GM10266 (cell line): ENCODE results near the gene CHD6.

Experiments used
- DNase-seq: peaks from one replicate; pipeline ENCODE4 v3.0.0; 2012; ENCODE audit errors: extremely low spot score
- TF ChIP-seq, protein P1 (sequence below): IDR thresholded peaks from 2 replicates; pipeline ENCODE4 v1.5.1; 2012; ENCODE audit warnings: mild to moderate bottlenecking, low read depth; ENCODE audit not compliant: control insufficient read depth, insufficient read depth; ENCODE audit errors: missing control alignments

Gene CHD6

GRCh38 chr20:41572010-41572572 is 46.1 kb downstream of the CHD6 start:
- TF ChIP-seq, protein P1, sequence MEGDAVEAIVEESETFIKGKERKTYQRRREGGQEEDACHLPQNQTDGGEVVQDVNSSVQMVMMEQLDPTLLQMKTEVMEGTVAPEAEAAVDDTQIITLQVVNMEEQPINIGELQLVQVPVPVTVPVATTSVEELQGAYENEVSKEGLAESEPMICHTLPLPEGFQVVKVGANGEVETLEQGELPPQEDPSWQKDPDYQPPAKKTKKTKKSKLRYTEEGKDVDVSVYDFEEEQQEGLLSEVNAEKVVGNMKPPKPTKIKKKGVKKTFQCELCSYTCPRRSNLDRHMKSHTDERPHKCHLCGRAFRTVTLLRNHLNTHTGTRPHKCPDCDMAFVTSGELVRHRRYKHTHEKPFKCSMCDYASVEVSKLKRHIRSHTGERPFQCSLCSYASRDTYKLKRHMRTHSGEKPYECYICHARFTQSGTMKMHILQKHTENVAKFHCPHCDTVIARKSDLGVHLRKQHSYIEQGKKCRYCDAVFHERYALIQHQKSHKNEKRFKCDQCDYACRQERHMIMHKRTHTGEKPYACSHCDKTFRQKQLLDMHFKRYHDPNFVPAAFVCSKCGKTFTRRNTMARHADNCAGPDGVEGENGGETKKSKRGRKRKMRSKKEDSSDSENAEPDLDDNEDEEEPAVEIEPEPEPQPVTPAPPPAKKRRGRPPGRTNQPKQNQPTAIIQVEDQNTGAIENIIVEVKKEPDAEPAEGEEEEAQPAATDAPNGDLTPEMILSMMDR, result no peak
- no peak for DNase-seq

GRCh38 chr20:41571006-41571405 is 47.2 kb downstream of the CHD6 start:
- no peak for DNase-seq
- TF ChIP-seq, protein P1, result no peak

DNA sequence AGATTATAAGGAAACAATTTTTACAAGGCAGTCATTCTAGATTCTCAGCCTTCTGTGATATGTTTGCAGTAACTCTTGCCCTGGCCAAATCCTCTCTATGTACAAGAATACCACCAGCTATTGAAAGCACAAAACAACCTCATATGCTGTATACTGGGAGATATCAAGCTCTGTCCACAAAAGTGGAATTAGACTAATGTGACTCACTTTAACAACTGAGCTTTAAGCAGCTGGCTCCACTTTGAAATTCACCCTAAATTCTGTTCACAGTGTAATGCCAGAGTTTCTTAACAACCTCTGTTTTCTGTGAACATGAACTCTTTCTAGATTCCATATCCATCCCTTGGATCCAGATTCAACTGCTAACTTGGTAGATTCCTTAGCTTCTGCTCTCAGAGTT is 47.6 kb downstream of the CHD6 start:
- DNase-seq, result no peak
- TF ChIP-seq, protein P1, result no peak

GRCh38 chr20:41567615-41568014 is 50.6 kb downstream of the CHD6 start:
- DNase-seq, result no peak
- TF ChIP-seq, protein P1, result no peak

GRCh38 chr20:41566896-41567527 is 51.2 kb downstream of the CHD6 start:
- TF ChIP-seq, protein P1, result no peak
- no peak for DNase-seq

DNA sequence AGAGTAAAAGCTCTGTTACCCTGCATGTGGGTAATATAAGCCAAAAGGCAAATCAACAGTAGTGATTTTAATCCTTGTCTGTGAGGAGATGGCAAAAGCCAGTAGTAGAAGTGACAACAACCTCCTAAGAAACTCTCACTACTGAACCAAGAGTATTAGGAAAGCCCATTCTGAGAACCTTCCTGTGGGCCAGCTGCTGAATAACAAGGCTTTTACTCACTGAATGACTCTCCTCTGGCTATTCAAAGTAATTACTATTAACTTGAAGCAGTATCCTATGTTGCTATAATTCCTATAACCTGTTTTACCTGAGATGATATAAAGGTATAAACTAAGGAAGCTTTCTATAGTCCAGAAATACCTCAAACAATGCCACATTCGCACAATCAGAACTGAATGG is 55.1 kb downstream of the CHD6 start:
- TF ChIP-seq, protein P1, result no peak
- no peak for DNase-seq

- TF ChIP-seq, protein P1, result no peak
- no peak for DNase-seq
Observed at GRCh38 chr20:41560970-41561369, 57.2 kb downstream of the CHD6 start.
